T-helper 17 cell (primary cell): ENCODE measurements around the gene CRHR2. TPM values are rescaled to one million over a fixed set of nuclear protein-coding genes. Genes with fewer than 3 reads are reported as not detected.

Experiments
- ATAC-seq: fragments of 150-1000 bp; cut with Tn5 transposase; 2 replicates; pipeline ENCODE4 v1.10.0; 2021; ENCODE audit warnings: mild to moderate bottlenecking, moderate library complexity
- DNase-seq, 3 donors: peaks; one replicate each; pipeline versions ENCODE4 v3.0.0 to v3.0.0-alpha.2; 2020 to 2021
- H3K9me3 ChIP-seq: one replicate; pipeline ENCODE4 v1.7.0; 2013; ENCODE audit warnings: low read length, mild to moderate bottlenecking; ENCODE audit not compliant: control insufficient read depth, poor library complexity, severe bottlenecking
- H3K27ac Mint-ChIP-seq: one replicate; pipeline ENCODE4 v1.8.0; 2022; ENCODE audit warnings: mild to moderate bottlenecking, moderate library complexity, mixed read lengths
- H3K27me3 Mint-ChIP-seq: one replicate; pipeline ENCODE4 v1.8.0; 2022; ENCODE audit warnings: mixed read lengths
- H3K36me3 Mint-ChIP-seq: one replicate; pipeline ENCODE4 v1.8.0; 2022; ENCODE audit warnings: low read depth, mixed read lengths
- H3K4me1 Mint-ChIP-seq: one replicate; pipeline ENCODE4 v1.8.0; 2022; ENCODE audit warnings: mild to moderate bottlenecking, mixed read lengths
- H3K4me3 Mint-ChIP-seq: one replicate; pipeline ENCODE4 v1.8.0; 2022; ENCODE audit warnings: mild to moderate bottlenecking, moderate library complexity, mixed read lengths
- total RNA-seq, 4 donors: library from RNA in 2 of 4; stranded (reverse) in 2 of 4; gene quantifications; one replicate each; pipeline ENCODE4 v1.2.3 and lab custom pipeline; 2022 to 2026

CRHR2 gene
- total RNA-seq, 2 donors from 2014 or later, result not detected

GRCh38 chr7:30684351-30684750 is 2.1 kb upstream of the CRHR2 start:
- Mint-ChIP-seq H3K4me1 (peaks cover 13% of the 10 kb centered on the region), H3K4me3 (no peak overlapping the region), H3K27ac (no peak overlapping the region), H3K36me3 (peaks cover 6% of the 10 kb centered on the region), H3K27me3 (peaks cover 63% of the 10 kb centered on the region)
- ATAC-seq (no peak), DNase-seq (no peak)
- H3K9me3 ChIP-seq, result no peaks in the 10 kb centered on the region

- Mint-ChIP-seq H3K27me3 (peaks cover 67% of the 10 kb centered on the region), H3K4me1 (peaks cover 18% of the 10 kb centered on the region), H3K27ac (no peak overlapping the region), H3K36me3 (peaks cover 11% of the 10 kb centered on the region), H3K4me3 (peak overlapping the region; percentile 45)
- ATAC-seq, result no peak
- DNase-seq, result no peak
- H3K9me3 ChIP-seq, result no peaks in the 10 kb centered on the region
These were observed 1.6 kb upstream of the CRHR2 start for GRCh38 chr7:30683816-30684215.

- Mint-ChIP-seq H3K4me3 (peak overlapping the region; percentile 45), H3K27ac (no peak overlapping the region)
These were observed 1.1 kb upstream of the CRHR2 start for GRCh38 chr7:30683306-30683705.

GRCh38 chr7:30681815-30682211 is 443 bp downstream of the CRHR2 start:
- peak overlapping the region; percentile 82 for H3K4me3 Mint-ChIP-seq
- H3K9me3 ChIP-seq, result no peaks in the 10 kb centered on the region
- DNase-seq (no peak), ATAC-seq (peak; percentile 37)
- H3K36me3 Mint-ChIP-seq, result peaks cover 17% of the 10 kb centered on the region
- peaks cover 79% of the 10 kb centered on the region for H3K27me3 Mint-ChIP-seq
- peaks cover 21% of the 10 kb centered on the region for H3K4me1 Mint-ChIP-seq
- H3K27ac Mint-ChIP-seq, result no peak overlapping the region

More at GRCh38 chr7:30683306-30683705, 1.1 kb upstream of the CRHR2 start:
- H3K4me1 Mint-ChIP-seq, result peaks cover 23% of the 10 kb centered on the region
- no peaks in the 10 kb centered on the region for H3K9me3 ChIP-seq
- ATAC-seq (no peak), DNase-seq (no peak)
- H3K36me3 Mint-ChIP-seq, result peaks cover 14% of the 10 kb centered on the region
- peaks cover 72% of the 10 kb centered on the region for H3K27me3 Mint-ChIP-seq

GRCh38 chr7:30681331-30681797 is 892 bp downstream of the CRHR2 start:
- ATAC-seq (no peak), DNase-seq (no peak)
- H3K27me3 Mint-ChIP-seq, result peaks cover 83% of the 10 kb centered on the region
- peaks cover 18% of the 10 kb centered on the region for H3K36me3 Mint-ChIP-seq
- H3K4me3 Mint-ChIP-seq, result peak overlapping the region; percentile 82
- no peaks in the 10 kb centered on the region for H3K9me3 ChIP-seq
- H3K27ac Mint-ChIP-seq, result no peak overlapping the region
- H3K4me1 Mint-ChIP-seq, result peaks cover 21% of the 10 kb centered on the region

GRCh38 chr7:30679664-30680063 is 2.6 kb downstream of the CRHR2 start:
- Mint-ChIP-seq H3K36me3 (peaks cover 22% of the 10 kb centered on the region), H3K4me3 (no peak overlapping the region), H3K4me1 (peaks cover 23% of the 10 kb centered on the region), H3K27me3 (peaks cover 81% of the 10 kb centered on the region), H3K27ac (no peak overlapping the region)
- ATAC-seq (no peak), DNase-seq (no peak)
- H3K9me3 ChIP-seq, result no peaks in the 10 kb centered on the region

- no peak overlapping the region for H3K4me3 Mint-ChIP-seq
- H3K36me3 Mint-ChIP-seq, result peaks cover 22% of the 10 kb centered on the region
- no peak for DNase-seq
- peak overlapping the region; percentile 17 for H3K27ac Mint-ChIP-seq
- no peaks in the 10 kb centered on the region for H3K9me3 ChIP-seq
- H3K4me1 Mint-ChIP-seq, result peaks cover 23% of the 10 kb centered on the region
- ATAC-seq, result no peak
- peaks cover 73% of the 10 kb centered on the region for H3K27me3 Mint-ChIP-seq
These were observed 3.5 kb downstream of the CRHR2 start for GRCh38 chr7:30678805-30679204.

GRCh38 chr7:30674876-30675275 is 7.4 kb downstream of the CRHR2 start:
- ATAC-seq, result no peak
- H3K27ac Mint-ChIP-seq, result no peak overlapping the region
- peaks cover 16% of the 10 kb centered on the region for H3K36me3 Mint-ChIP-seq
- peaks cover 12% of the 10 kb centered on the region for H3K4me1 Mint-ChIP-seq
- DNase-seq, result no peak
- peaks cover 51% of the 10 kb centered on the region for H3K27me3 Mint-ChIP-seq
- no peaks in the 10 kb centered on the region for H3K9me3 ChIP-seq
- H3K4me3 Mint-ChIP-seq, result no peak overlapping the region

GRCh38 chr7:30674420-30674819 is 7.8 kb downstream of the CRHR2 start:
- Mint-ChIP-seq H3K27ac (no peak overlapping the region), H3K27me3 (peaks cover 46% of the 10 kb centered on the region), H3K4me3 (no peak overlapping the region), H3K36me3 (peaks cover 16% of the 10 kb centered on the region), H3K4me1 (peaks cover 12% of the 10 kb centered on the region)
- ATAC-seq (no peak), DNase-seq (no peak)
- H3K9me3 ChIP-seq, result no peaks in the 10 kb centered on the region

GRCh38 chr7:30671793-30672465 is 10.3 kb downstream of the CRHR2 start:
- peaks cover 25% of the 10 kb centered on the region for H3K27me3 Mint-ChIP-seq
- no peak overlapping the region for H3K27ac Mint-ChIP-seq
- ATAC-seq, result no peak
- peaks cover 2% of the 10 kb centered on the region for H3K4me1 Mint-ChIP-seq
- no peak overlapping the region for H3K4me3 Mint-ChIP-seq
- no peaks in the 10 kb centered on the region for H3K9me3 ChIP-seq
- peaks cover 6% of the 10 kb centered on the region for H3K36me3 Mint-ChIP-seq
- DNase-seq, result no peak

GRCh38 chr7:30668102-30668501 is 14.2 kb downstream of the CRHR2 start:
- no peak overlapping the region for H3K4me3 Mint-ChIP-seq
- DNase-seq (no peak), ATAC-seq (no peak)
- peaks cover 6% of the 10 kb centered on the region for H3K27me3 Mint-ChIP-seq
- H3K4me1 Mint-ChIP-seq, result no peaks in the 10 kb centered on the region
- no peak overlapping the region for H3K27ac Mint-ChIP-seq
- peaks cover 2% of the 10 kb centered on the region for H3K36me3 Mint-ChIP-seq
- no peaks in the 10 kb centered on the region for H3K9me3 ChIP-seq

GRCh38 chr7:30667172-30667571 is 15.1 kb downstream of the CRHR2 start:
- Mint-ChIP-seq H3K4me3 (no peak overlapping the region), H3K27me3 (peaks cover 7% of the 10 kb centered on the region), H3K36me3 (peaks cover 2% of the 10 kb centered on the region), H3K27ac (no peak overlapping the region), H3K4me1 (no peaks in the 10 kb centered on the region)
- no peak for DNase-seq
- no peaks in the 10 kb centered on the region for H3K9me3 ChIP-seq
- no peak for ATAC-seq

- ATAC-seq (no peak), DNase-seq (no peak)
- no peak overlapping the region for H3K4me3 Mint-ChIP-seq
- H3K9me3 ChIP-seq, result no peaks in the 10 kb centered on the region
- no peak overlapping the region for H3K27ac Mint-ChIP-seq
- H3K4me1 Mint-ChIP-seq, result no peaks in the 10 kb centered on the region
- peaks cover 10% of the 10 kb centered on the region for H3K27me3 Mint-ChIP-seq
- H3K36me3 Mint-ChIP-seq, result peaks cover 2% of the 10 kb centered on the region
These were observed 16.8 kb downstream of the CRHR2 start for GRCh38 chr7:30665449-30665848.

- Mint-ChIP-seq H3K27me3 (peaks cover 6% of the 10 kb centered on the region), H3K4me3 (no peak overlapping the region)
These were observed 17.2 kb downstream of the CRHR2 start for GRCh38 chr7:30665043-30665442.

More at GRCh38 chr7:30665043-30665442, 17.2 kb downstream of the CRHR2 start:
- H3K9me3 ChIP-seq, result no peaks in the 10 kb centered on the region
- Mint-ChIP-seq H3K27ac (no peak overlapping the region), H3K36me3 (peaks cover 2% of the 10 kb centered on the region), H3K4me1 (no peaks in the 10 kb centered on the region)
- ATAC-seq, result no peak
- no peak for DNase-seq
